ENCODE data around the gene LHX8.
"Not testable (repeated sequence)": the region's sequence is repeated elsewhere in the genome, so short reads cannot be mapped to it uniquely, and the experiment has no call there.

The LHX8 gene

DNA sequence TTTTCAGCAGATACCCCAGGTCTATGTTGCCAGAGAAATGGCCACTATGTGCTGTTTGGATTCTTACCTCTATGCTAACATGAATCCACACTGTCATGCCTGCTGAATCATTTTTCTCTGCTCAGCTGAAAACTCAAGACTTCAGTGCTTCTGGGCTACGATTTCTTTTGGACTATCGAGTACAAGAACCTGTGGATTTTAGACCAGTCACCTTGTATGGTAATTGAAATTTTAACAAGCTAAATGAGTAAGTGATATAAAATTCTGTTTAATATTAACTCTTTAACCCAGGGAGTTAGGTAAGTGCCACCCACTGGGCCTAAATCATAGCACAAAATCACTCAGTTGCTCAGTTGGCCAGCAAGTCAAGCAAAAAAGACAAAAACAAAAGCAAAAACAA lies 35.8 kb downstream of the LHX8 start:
- no peak for DNase-seq (ENCODE audit: extremely low read depth, low read depth)

DNA sequence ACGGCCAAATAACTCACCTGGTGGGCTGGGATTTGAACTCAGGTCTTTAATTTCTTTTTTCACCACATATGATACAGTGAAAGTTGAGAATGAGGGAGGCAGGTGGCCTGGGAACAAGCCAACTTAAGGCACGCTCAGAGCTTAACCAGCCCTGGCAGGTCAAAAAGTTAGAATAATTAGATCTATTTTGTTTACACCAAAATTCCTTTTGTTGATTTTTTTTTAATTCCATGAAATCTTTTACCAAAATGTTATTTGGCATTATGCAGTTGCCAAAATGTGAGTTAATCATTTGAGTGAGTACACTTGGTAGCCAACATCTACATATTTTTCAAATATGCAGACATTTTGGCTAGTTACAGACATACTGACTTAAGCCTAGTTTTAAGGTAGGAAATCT lies 36.8 kb downstream of the LHX8 start:
- TF ChIP-seq, protein P1, sequence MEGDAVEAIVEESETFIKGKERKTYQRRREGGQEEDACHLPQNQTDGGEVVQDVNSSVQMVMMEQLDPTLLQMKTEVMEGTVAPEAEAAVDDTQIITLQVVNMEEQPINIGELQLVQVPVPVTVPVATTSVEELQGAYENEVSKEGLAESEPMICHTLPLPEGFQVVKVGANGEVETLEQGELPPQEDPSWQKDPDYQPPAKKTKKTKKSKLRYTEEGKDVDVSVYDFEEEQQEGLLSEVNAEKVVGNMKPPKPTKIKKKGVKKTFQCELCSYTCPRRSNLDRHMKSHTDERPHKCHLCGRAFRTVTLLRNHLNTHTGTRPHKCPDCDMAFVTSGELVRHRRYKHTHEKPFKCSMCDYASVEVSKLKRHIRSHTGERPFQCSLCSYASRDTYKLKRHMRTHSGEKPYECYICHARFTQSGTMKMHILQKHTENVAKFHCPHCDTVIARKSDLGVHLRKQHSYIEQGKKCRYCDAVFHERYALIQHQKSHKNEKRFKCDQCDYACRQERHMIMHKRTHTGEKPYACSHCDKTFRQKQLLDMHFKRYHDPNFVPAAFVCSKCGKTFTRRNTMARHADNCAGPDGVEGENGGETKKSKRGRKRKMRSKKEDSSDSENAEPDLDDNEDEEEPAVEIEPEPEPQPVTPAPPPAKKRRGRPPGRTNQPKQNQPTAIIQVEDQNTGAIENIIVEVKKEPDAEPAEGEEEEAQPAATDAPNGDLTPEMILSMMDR (IDR thresholded peaks at IDR 0.05; ENCODE audit: low read depth, low read length) = no peak
- DNase-seq (ENCODE audit: extremely low read depth, low read depth) = peak; percentile 58

More for the DNA sequence above, 35.8 kb downstream of the LHX8 start:
- TF ChIP-seq, protein P1 (IDR thresholded peaks at IDR 0.05; ENCODE audit: low read depth, low read length) = no peak

DNA sequence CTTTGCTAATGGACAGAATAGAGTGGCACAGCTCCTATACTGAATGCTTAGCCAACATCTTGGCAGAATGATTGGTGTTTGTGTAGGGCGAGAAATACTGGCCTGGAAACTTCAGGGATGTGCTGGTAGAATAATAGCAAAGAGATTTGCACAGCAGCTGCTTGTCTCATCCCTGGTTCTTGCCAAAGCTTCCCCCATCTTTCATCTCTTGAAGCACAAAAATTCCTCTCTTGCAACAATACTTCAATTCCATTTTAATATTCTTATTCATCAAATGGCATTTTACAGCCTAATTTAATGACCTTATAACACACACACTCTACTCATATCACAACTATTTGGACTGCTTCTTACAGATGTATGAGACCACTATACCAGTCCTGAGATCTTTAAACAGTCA lies 37.7 kb downstream of the LHX8 start:
- TF ChIP-seq, protein P1 (IDR thresholded peaks at IDR 0.05; ENCODE audit: low read depth, low read length) = no peak
- DNase-seq (ENCODE audit: extremely low read depth, low read depth) = no peak

DNA sequence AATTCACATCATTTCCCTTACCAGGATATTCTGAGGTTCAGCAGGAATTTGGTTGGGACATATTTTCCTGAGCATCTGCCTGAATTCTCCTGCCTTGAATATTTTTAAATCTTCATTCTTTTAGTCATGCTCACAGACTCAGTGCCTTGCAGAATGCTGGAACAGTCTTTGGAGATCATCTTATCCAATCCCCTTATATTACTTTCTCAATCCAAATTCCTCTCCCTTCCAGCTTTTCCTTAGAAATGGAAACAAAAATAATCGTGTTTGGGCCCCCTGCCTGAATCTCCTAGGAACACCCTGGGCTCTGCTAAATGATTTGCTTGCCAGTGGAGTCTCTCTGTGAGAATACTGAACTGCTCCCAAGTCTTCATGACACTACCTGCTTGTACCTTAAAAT lies 38.4 kb downstream of the LHX8 start:
- TF ChIP-seq, protein P1 (IDR thresholded peaks at IDR 0.05; ENCODE audit: low read depth, low read length) = no peak
- DNase-seq (ENCODE audit: extremely low read depth, low read depth) = peak; percentile 42

DNA sequence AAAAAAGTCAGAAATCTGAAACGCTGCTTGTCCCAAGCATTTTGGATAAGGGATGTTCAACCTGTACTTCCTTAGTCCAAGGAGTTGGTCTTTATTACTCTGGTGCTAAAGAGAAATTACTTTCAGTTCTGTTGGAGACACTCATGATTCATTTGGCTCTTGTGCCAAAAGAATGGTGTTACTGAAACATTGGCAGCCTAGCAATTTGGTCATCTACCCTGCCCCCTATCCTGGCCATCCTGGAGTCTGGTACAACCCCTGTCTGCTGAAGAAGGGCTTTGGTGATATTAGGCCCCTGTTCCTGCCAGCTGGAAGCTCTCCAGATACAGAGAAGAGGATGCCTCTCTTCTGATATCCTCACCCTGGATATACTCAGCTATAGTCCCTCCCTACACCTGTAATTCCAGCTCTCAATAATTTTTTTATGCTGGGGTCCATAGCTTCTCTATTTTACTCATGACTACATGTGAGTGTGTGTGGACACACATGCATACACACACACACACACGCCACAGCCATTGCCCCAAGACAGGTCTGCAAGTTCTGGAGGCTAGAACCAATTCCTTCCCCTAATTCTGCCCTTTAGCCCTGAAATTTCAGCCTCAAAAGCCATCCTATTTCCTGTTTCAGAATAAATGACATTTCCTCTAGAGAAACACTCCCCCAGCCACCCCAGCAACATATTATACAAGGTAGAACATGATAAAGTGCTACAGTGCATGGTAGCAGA lies 40.0 kb downstream of the LHX8 start:
- DNase-seq (ENCODE audit: extremely low read depth, low read depth) = peak; percentile 20
- TF ChIP-seq, protein P1 (IDR thresholded peaks at IDR 0.05; ENCODE audit: low read depth, low read length) = no peak

DNA sequence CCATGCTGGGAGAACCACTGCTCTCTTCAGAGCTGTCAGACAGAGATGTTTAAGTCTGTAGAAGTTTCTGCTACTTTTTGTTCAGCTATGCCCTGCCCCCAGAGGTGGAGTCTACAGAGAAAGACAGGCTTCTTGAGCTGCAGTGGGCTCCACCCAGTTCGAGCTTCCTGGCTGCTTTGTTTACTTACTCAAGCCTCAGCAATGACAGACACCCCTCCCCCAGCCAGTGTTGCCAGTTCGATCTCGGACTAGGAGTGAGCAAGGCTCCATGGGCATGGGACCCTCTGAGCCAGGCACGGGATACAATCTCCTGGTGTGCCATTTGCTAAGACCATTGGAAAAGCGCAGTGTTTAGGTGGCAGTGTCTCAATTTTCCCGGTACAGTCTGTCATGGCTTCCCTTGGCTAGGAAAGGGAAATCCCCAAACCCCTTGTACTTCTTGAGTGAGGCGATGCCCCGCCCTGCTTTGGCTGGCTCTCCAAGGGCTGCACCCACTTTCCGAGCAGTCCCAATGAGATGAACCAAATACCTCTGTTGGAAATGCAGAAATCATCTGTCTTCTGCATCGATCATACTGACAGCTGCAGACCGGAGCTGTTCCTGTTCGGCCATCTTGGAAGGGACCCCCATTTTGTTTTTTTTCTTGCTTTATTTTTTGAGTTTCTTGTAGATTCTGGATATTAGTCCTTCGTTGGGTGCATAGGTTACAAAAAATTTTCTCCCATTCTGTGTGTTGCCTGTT lies 47.2 kb downstream of the LHX8 start:
- not testable (repeated sequence) for DNase-seq (ENCODE audit: extremely low read depth, low read depth)

DNA sequence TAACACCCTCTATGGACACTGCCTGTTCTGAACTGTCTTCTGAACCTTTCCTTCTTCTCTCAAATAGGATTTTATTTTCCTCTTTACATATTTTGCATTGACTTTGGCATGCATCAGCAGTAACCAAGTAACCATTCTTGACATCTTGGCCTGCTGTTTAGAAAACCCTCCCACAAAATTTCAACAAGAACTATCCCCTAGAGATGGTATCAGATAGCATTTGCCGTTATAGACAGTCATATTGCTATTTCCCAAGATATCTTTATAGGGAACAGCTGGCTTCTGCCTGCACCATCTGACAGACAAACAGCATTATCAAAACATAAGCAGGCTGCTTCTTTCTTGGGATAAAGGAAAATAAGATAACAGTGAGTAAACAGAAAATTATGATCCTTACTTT lies 54.7 kb downstream of the LHX8 start:
- TF ChIP-seq, protein P1 (IDR thresholded peaks at IDR 0.05; ENCODE audit: low read depth, low read length) = no peak
- DNase-seq (ENCODE audit: extremely low read depth, low read depth) = no peak
